CD14-positive monocyte (primary cell): ENCODE measurements around the gene ARID1B. TPM values are rescaled to one million over a fixed set of nuclear protein-coding genes. Genes with fewer than 3 reads are reported as not detected.

Source experiments
- DNase-seq, 3 donors: peaks; one replicate each; pipeline ENCODE4 v3.0.0-alpha.2; 2011 to 2022
- H2AFZ ChIP-seq: 2 replicates; pipeline ENCODE4 v1.6.0; 2012; ENCODE audit warnings: mild to moderate bottlenecking, low read depth, low read length, inconsistent platforms; ENCODE audit not compliant: insufficient read depth, poor library complexity, severe bottlenecking
- H3K27ac ChIP-seq, 2 donors: 1 replicate in 1 of 2; 2 replicates in 1 of 2; pipeline ENCODE4 v1.5.1; 2012 to 2013; ENCODE audit warnings: low read length in 2 of 2, control low read depth in 1 of 2, inconsistent platforms in 1 of 2, low read depth in 1 of 2, mild to moderate bottlenecking in 1 of 2
- H3K27me3 ChIP-seq, 2 donors: one replicate each; pipeline versions ENCODE4 v1.6.0 to v1.6.1; 2011 to 2013; ENCODE audit warnings: low read length in 2 of 2; ENCODE audit not compliant: control insufficient read depth in 2 of 2, insufficient read depth in 2 of 2
- H3K36me3 ChIP-seq, 2 donors: replicated peaks in 1 of 2; 1 replicate in 1 of 2; 2 replicates in 1 of 2; pipeline versions ENCODE4 v1.5.1 to v1.6.1; 2012 to 2013; ENCODE audit warnings: low read length in 2 of 2, control low read depth in 1 of 2, inconsistent platforms in 1 of 2, mild to moderate bottlenecking in 1 of 2; ENCODE audit not compliant: insufficient read depth in 2 of 2, control insufficient read depth in 1 of 2
- H3K4me1 ChIP-seq, 2 donors: 1 replicate in 1 of 2; 2 replicates in 1 of 2; pipeline versions ENCODE4 v1.5.1 to v1.6.1; 2012 to 2013; ENCODE audit warnings: low read length in 2 of 2, control low read depth in 1 of 2, inconsistent platforms in 1 of 2, mild to moderate bottlenecking in 1 of 2, moderate library complexity in 1 of 2; ENCODE audit not compliant: insufficient read depth in 2 of 2, control insufficient read depth in 1 of 2
- H3K4me2 ChIP-seq: replicated peaks from 2 replicates; pipeline ENCODE3; 2012; ENCODE audit warnings: low read length, moderate library complexity, mild to moderate bottlenecking; ENCODE audit not compliant: poor library complexity, severe bottlenecking; ENCODE audit errors: extremely low read depth
- H3K4me3 ChIP-seq, 3 experiments: fragments of 200-600 bp in 1 of 3; sonication (generic) in 1 of 3; replicated peaks in 1 of 3; 1 replicate in 2 of 3; 2 replicates in 1 of 3; pipeline ENCODE4 v1.5.1; 2011 to 2013; ENCODE audit warnings: low read length in 3 of 3, mild to moderate bottlenecking in 3 of 3, control low read depth in 2 of 3, low read depth in 2 of 3, inconsistent platforms in 1 of 3, moderate library complexity in 1 of 3
- H3K79me2 ChIP-seq: 2 replicates; pipeline ENCODE4 v1.6.0; 2012; ENCODE audit warnings: mild to moderate bottlenecking, control low read depth, inconsistent platforms, low read length, moderate library complexity; ENCODE audit not compliant: insufficient read depth
- H3K9ac ChIP-seq: 2 replicates; pipeline ENCODE4 v1.6.0; 2017; ENCODE audit warnings: low read length, mild to moderate bottlenecking; ENCODE audit not compliant: insufficient read depth, poor library complexity, severe bottlenecking
- H3K9me3 ChIP-seq, 2 donors: replicated peaks in 1 of 2; 1 replicate in 1 of 2; 2 replicates in 1 of 2; pipeline versions ENCODE4 v1.5.1 to v1.6.1; 2012 to 2013; ENCODE audit warnings: low read length in 2 of 2, control low read depth in 1 of 2; ENCODE audit not compliant: control insufficient read depth in 1 of 2, insufficient read depth in 1 of 2
- H4K20me1 ChIP-seq: 2 replicates; pipeline ENCODE4 v1.6.0; 2012; ENCODE audit warnings: mild to moderate bottlenecking, low read length, control low read depth, moderate library complexity; ENCODE audit not compliant: insufficient read depth
- H3K27ac Mint-ChIP-seq, 7 donors: one replicate each; pipeline ENCODE4 v1.8.0; 2020; ENCODE audit warnings: mild to moderate bottlenecking in 7 of 7, mixed read lengths in 7 of 7, moderate library complexity in 6 of 7, inconsistent platforms in 2 of 7
- H3K27me3 Mint-ChIP-seq, 3 donors: one replicate each; pipeline ENCODE4 v1.8.0; 2021 to 2022; ENCODE audit warnings: low read depth in 3 of 3, mild to moderate bottlenecking in 3 of 3, mixed read lengths in 3 of 3, moderate library complexity in 3 of 3, inconsistent platforms in 1 of 3
- H3K36me3 Mint-ChIP-seq, 2 donors: one replicate each; pipeline ENCODE4 v1.8.0; 2020; ENCODE audit warnings: mixed read lengths in 2 of 2, inconsistent platforms in 1 of 2, mild to moderate bottlenecking in 1 of 2
- H3K4me1 Mint-ChIP-seq: one replicate; pipeline ENCODE4 v1.8.0; 2020; ENCODE audit warnings: mild to moderate bottlenecking, mixed read lengths
- H3K4me3 Mint-ChIP-seq, 2 donors: one replicate each; pipeline ENCODE4 v1.8.0; 2020; ENCODE audit warnings: mild to moderate bottlenecking in 2 of 2, mixed read lengths in 2 of 2, moderate library complexity in 1 of 2
- H3K9me3 Mint-ChIP-seq, 7 donors: one replicate each; pipeline ENCODE4 v1.8.0; 2020 to 2022; ENCODE audit warnings: mixed read lengths in 7 of 7, mild to moderate bottlenecking in 6 of 7, moderate library complexity in 6 of 7, inconsistent platforms in 2 of 7
- WGBS: methylation state at CpG from one replicate; pipeline ENCODE4 v1.1.5; 2013; ENCODE audit warnings: missing lambda C conversion rate; ENCODE audit not compliant: insufficient coverage; 5-methylcytosine and 5-hydroxymethylcytosine counted together
- intact Hi-C, 2 donors: fragments of 100-400 bp; cut with micrococcal nuclease; formaldehyde crosslinking; loops; one replicate each; pipeline versions ENCODE4 v1.15.0 to v1.15.1; 2023
- polyA plus RNA-seq, 3 donors: library from polyadenylated mRNA; depleted of rRNA in 1 of 3; unstranded in 2 of 3; stranded (reverse) in 1 of 3; fragments of 300-500 nt in 2 of 3; fragments of >200 nt in 1 of 3; fragmentation: Illumina TruSeq in 2 of 3; gene quantifications; 1 replicate in 2 of 3; 2 replicates in 1 of 3; pipeline ENCODE4 v1.2.3, GENCODE V29; 2012 to 2021
- TF ChIP-seq, protein P1 (sequence below): fragments of 200-600 bp; IDR thresholded peaks from one replicate; pipeline ENCODE4 v1.8.0; 2022; ENCODE audit warnings: antibody characterized with exemption, mild to moderate bottlenecking

Gene ARID1B
- polyA plus RNA-seq, 3 donors, result 3.2 to 22.1 (median 3.8) TPM

DNA sequence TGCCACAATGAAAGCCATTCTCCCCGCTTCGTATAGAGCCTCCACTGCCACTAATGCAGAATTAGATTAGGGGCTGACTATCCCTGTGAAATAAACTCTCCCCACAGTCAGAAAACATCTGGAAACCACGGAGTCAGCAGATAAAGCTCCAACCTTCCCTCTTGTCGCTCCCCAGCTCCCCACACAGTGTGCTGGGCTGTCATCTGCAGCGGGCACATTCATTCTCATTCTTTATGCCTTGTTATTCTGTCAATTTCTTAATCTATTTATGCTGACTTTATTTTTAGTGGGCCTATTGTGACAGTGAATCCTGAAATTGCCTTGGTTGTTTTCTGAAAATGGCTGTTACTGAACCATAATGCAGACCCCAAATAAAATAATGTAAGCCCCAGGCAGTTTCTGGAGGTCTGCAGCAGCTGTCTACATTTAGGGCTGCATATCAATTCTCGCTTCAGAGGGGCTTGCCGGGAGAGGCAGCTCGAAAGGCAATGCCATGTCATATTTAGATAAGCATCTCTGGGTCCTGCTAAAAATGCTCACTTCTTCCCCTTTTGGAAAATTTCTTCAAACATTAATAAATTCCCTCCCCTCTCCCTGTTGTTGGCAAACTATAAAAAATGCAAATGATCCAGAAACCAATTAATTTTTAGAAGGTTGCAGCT lies 474.5 kb downstream of the ARID1B start:
- DNase-seq, result no peak
- peaks cover 0 to 3% of the 10 kb centered on the region in 2 donors for H3K9me3 ChIP-seq
- no peak overlapping the region for H3K4me3 Mint-ChIP-seq
- H3K9ac ChIP-seq, result no peak overlapping the region
- no peak overlapping the region for H2AFZ ChIP-seq
- H3K4me1 Mint-ChIP-seq, result no peaks in the 10 kb centered on the region
- WGBS, result 95% methylated on average over 5 of the region's 8 CpGs
- no peak overlapping the region for H3K4me3 ChIP-seq
- TF ChIP-seq, protein P1, sequence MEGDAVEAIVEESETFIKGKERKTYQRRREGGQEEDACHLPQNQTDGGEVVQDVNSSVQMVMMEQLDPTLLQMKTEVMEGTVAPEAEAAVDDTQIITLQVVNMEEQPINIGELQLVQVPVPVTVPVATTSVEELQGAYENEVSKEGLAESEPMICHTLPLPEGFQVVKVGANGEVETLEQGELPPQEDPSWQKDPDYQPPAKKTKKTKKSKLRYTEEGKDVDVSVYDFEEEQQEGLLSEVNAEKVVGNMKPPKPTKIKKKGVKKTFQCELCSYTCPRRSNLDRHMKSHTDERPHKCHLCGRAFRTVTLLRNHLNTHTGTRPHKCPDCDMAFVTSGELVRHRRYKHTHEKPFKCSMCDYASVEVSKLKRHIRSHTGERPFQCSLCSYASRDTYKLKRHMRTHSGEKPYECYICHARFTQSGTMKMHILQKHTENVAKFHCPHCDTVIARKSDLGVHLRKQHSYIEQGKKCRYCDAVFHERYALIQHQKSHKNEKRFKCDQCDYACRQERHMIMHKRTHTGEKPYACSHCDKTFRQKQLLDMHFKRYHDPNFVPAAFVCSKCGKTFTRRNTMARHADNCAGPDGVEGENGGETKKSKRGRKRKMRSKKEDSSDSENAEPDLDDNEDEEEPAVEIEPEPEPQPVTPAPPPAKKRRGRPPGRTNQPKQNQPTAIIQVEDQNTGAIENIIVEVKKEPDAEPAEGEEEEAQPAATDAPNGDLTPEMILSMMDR, result no peak
- H3K36me3 Mint-ChIP-seq, result no peaks in the 10 kb centered on the region
- H3K79me2 ChIP-seq, result no peaks in the 10 kb centered on the region
- no peaks in the 10 kb centered on the region for H3K4me1 ChIP-seq
- H3K27me3 ChIP-seq, result no peaks in the 10 kb centered on the region
- intact Hi-C loops, result no loop called here
- no peak overlapping the region for H3K4me2 ChIP-seq
- no peaks in the 10 kb centered on the region for H3K36me3 ChIP-seq
- no peak overlapping the region for H3K27ac Mint-ChIP-seq
- H3K27me3 Mint-ChIP-seq, result peaks cover 0 to 8% (median 3%) of the 10 kb centered on the region in 3 donors
- no peak overlapping the region for H3K27ac ChIP-seq
- no peaks in the 10 kb centered on the region for H4K20me1 ChIP-seq
- peaks cover 3 to 14% (median 7%) of the 10 kb centered on the region in 7 donors for H3K9me3 Mint-ChIP-seq

DNA sequence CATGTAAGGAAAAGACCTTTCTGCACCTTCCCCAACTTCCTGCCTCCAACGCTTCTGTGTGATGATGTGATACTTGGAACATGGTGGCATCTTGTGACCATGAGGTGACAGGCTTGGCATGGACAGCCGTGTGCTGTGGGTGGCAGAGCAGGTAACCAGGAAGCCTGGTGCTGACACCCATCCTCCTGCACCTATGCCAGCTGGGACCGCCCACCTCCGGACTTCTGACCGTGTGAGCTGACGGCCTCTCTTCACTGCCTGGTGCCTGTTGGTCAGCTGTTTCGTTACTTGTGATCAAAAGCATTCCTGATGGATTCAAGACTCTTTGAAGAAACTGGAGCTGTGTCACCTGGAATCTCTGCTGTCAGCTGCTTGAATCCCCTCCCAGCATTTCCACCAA lies 475.8 kb downstream of the ARID1B start:
- no peak overlapping the region for H3K27ac ChIP-seq
- no peaks in the 10 kb centered on the region for H3K4me1 Mint-ChIP-seq
- no peak overlapping the region for H3K4me3 ChIP-seq
- no peaks in the 10 kb centered on the region for H3K79me2 ChIP-seq
- H4K20me1 ChIP-seq, result no peaks in the 10 kb centered on the region
- H3K9ac ChIP-seq, result no peak overlapping the region
- intact Hi-C loops, result no loop called here
- peaks cover 2 to 6% (median 5%) of the 10 kb centered on the region in 3 donors for H3K27me3 Mint-ChIP-seq
- peaks cover 0 to 3% of the 10 kb centered on the region in 2 donors for H3K9me3 ChIP-seq
- no peak overlapping the region for H3K27ac Mint-ChIP-seq
- no peak overlapping the region for H3K4me2 ChIP-seq
- peaks cover 2 to 12% (median 7%) of the 10 kb centered on the region in 7 donors for H3K9me3 Mint-ChIP-seq
- no peak overlapping the region for H2AFZ ChIP-seq
- TF ChIP-seq, protein P1, result no peak
- no peak overlapping the region for H3K4me3 Mint-ChIP-seq
- no peaks in the 10 kb centered on the region for H3K27me3 ChIP-seq
- no peaks in the 10 kb centered on the region for H3K4me1 ChIP-seq
- H3K36me3 ChIP-seq, result no peaks in the 10 kb centered on the region
- no peak for DNase-seq
- H3K36me3 Mint-ChIP-seq, result no peaks in the 10 kb centered on the region
- 91% methylated on average over 7 of the region's 7 CpGs for WGBS
